ENCODE data around the gene SPINK13. TPM values are rescaled to one million over a fixed set of nuclear protein-coding genes. Genes with fewer than 3 reads are reported as not detected.

The SPINK13 gene, protein sequence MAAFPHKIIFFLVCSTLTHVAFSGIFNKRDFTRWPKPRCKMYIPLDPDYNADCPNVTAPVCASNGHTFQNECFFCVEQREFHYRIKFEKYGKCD
- not detected in 2 replicates for total RNA-seq

DNA sequence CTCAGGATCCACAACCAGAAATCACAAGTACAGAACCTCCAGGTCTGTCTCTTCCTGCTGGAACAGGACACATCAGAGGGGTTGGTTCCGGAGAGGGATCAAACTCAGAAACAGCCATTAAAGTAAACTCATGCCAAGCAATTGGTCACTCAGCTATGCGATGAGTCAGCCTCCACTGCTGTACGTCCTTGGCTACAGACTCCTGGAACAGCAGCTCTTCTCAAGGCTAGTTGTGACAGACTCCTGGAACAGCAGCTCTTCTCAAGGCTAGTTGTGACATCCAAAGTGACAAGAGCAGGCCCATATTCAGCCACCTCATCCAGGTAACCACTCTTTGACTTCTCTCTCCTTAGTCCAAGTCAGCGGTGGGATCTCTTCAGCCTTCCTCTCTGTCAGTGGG, at the start of gene SPINK13:
Gene SPINK13, plus strand, starts transcription at position 229 of the 400 bp plus-strand sequence. CDS start 1,279 bp downstream, outside the sequence.

DNA sequence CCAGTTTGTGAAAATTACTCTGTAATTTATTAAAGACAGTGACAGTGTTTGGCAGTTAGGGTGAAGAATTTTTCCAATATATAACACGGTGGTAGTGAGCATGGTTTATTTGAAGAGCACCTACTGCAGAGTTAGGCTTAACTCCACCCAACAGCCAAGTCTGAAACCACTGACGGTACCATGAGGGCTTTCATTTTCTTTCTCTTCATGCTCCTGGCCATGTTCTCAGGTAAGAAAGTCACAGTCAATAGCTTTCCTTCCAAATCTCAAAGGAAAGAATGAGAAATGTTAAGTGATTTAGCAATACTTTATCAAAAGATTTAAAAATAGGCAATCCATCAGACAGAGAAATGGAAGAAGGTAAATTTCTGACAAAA, 30.2 kb upstream of the SPINK13 start, which contains the start of gene MARCOL:
Gene MARCOL, plus strand, starts transcription at position 108 of the 377 bp plus-strand sequence. Its CDS starts 73 bp downstream, at position 181.

DNA sequence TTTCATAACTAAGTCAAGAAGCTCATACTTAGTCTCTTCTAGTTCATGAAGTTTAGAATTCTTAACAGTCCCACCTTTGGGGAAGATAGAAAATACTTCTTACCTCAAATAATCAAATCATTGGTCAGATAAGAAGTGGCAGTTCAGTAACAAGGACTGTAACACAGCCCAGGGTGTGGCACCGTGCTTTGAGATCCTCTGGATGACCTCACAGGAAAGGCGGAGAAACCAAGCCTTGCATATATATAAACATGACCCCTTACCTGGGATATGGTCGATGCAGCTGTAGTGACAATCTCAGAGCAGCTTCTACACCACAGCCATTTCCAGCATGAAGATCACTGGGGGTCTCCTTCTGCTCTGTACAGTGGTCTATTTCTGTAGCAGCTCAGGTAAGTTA, 43.6 kb downstream of the SPINK13 start, which contains the start of gene SPINK7:
Gene SPINK7, plus strand, starts transcription at position 271 of the 400 bp plus-strand sequence. Its CDS starts 61 bp downstream, at position 332.

DNA sequence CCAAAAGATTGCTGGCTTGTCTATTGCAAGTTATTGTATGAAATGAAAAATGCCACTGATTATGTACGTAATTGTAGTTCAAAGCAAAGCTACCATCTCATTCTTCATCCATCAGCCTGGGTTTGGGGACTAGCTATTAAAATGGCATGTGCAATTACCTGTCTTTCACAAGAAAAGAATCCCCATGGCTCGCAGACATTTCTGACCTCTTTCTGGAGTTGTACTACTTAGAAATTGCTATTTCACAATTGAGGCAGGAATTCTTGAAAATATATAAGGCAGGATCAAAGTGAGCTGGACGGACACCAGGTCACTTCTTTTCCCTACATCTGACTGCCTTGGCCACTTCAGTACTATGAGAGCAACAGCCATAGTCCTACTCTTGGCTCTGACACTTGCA, 66.7 kb downstream of the SPINK13 start, which contains the start of gene SPINK9:
Gene SPINK9, plus strand, starts transcription at position 301 of the 400 bp plus-strand sequence. Its CDS starts 55 bp downstream, at position 356.

Other genes with a start within 250 kb of the SPINK13 start
- 0.06 and 0.16 TPM in 2 replicates for gene SPINK5, start 204.8 kb upstream of the SPINK13 start, total RNA-seq
- gene SPINK14, start 100.2 kb upstream of the SPINK13 start, total RNA-seq: not detected in 2 replicates
- not detected in 2 replicates for gene SPINK6, start 65.8 kb upstream of the SPINK13 start, total RNA-seq
- gene MARCOL, start 30.3 kb upstream of the SPINK13 start, total RNA-seq: not detected in 2 replicates
- not detected in 2 replicates for gene SPINK7, start 43.6 kb downstream of the SPINK13 start, total RNA-seq
- gene SPINK9, start 66.8 kb downstream of the SPINK13 start, total RNA-seq: not detected in 2 replicates
- 31.1 and 76.5 TPM in 2 replicates for gene FBXO38, start 115.2 kb downstream of the SPINK13 start, total RNA-seq